GM23338 (cell line): Measurements from ENCODE around the gene CAPN1.

Experiments used
- EZH2 ChIP-seq: fragments of 200-600 bp; sonication (generic); IDR thresholded peaks from one replicate; pipeline ENCODE4 v1.8.0; 2017; ENCODE audit warnings: antibody characterized with exemption, mild to moderate bottlenecking, low read depth; ENCODE audit not compliant: unreplicated experiment
- JUNB ChIP-seq: IDR thresholded peaks from one replicate; pipeline ENCODE4 v1.6.1; 2016; ENCODE audit warnings: antibody characterized with exemption; ENCODE audit not compliant: unreplicated experiment
- POLR2AphosphoS5 ChIP-seq: IDR thresholded peaks from 2 replicates; pipeline ENCODE4 v1.6.1; 2016; ENCODE audit warnings: antibody characterized with exemption, low read depth
- ZNF114 ChIP-seq: fragments of 250-450 bp; sonication (Bioruptor Pico); IDR thresholded peaks from 2 replicates; pipeline ENCODE4 v1.5.0; 2020; ENCODE audit warnings: mild to moderate bottlenecking, moderate library complexity
- TF ChIP-seq, protein P1 (sequence below), 2 experiments: fragments of 200-600 bp in 1 of 2; sonication (generic) in 1 of 2; conservative IDR thresholded peaks; 2 replicates each; pipeline versions ENCODE4 v1.5.1 to v1.6.1; 2016 to 2017; ENCODE audit warnings: antibody characterized with exemption in 2 of 2, low read depth in 2 of 2, mild to moderate bottlenecking in 2 of 2, moderate library complexity in 1 of 2
- TF ChIP-seq, protein P2 (sequence below): IDR thresholded peaks from one replicate; pipeline ENCODE4 v1.6.1; 2018; ENCODE audit warnings: antibody characterized with exemption; ENCODE audit not compliant: unreplicated experiment

DNA sequence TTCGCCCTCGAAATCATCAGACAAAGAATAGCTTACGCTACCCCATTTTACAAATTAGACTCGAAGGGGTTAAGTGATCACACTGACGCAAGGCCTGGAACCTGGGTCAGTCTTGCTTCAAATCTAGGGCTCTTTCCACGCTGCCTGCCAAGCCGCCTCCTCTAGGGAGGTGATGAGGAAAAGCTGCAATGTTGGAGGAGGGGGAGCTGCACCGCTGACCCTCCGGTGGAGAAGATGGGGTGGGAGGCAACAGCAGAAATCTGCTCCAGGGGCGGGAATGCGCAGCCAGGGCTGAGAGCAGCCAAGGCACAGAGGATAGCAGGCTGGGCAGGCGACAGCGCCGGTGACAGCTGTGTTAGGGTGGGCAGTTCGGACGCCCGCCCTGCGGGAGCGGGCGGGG is 48.0 kb upstream of the CAPN1 start:
- TF ChIP-seq, protein P1, sequence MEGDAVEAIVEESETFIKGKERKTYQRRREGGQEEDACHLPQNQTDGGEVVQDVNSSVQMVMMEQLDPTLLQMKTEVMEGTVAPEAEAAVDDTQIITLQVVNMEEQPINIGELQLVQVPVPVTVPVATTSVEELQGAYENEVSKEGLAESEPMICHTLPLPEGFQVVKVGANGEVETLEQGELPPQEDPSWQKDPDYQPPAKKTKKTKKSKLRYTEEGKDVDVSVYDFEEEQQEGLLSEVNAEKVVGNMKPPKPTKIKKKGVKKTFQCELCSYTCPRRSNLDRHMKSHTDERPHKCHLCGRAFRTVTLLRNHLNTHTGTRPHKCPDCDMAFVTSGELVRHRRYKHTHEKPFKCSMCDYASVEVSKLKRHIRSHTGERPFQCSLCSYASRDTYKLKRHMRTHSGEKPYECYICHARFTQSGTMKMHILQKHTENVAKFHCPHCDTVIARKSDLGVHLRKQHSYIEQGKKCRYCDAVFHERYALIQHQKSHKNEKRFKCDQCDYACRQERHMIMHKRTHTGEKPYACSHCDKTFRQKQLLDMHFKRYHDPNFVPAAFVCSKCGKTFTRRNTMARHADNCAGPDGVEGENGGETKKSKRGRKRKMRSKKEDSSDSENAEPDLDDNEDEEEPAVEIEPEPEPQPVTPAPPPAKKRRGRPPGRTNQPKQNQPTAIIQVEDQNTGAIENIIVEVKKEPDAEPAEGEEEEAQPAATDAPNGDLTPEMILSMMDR (conservative IDR thresholded peaks at IDR 0.05; ENCODE audit: low read depth in 2 of 2) = no peak
- no peak for TF ChIP-seq POLR2AphosphoS5
- TF ChIP-seq, protein P2, sequence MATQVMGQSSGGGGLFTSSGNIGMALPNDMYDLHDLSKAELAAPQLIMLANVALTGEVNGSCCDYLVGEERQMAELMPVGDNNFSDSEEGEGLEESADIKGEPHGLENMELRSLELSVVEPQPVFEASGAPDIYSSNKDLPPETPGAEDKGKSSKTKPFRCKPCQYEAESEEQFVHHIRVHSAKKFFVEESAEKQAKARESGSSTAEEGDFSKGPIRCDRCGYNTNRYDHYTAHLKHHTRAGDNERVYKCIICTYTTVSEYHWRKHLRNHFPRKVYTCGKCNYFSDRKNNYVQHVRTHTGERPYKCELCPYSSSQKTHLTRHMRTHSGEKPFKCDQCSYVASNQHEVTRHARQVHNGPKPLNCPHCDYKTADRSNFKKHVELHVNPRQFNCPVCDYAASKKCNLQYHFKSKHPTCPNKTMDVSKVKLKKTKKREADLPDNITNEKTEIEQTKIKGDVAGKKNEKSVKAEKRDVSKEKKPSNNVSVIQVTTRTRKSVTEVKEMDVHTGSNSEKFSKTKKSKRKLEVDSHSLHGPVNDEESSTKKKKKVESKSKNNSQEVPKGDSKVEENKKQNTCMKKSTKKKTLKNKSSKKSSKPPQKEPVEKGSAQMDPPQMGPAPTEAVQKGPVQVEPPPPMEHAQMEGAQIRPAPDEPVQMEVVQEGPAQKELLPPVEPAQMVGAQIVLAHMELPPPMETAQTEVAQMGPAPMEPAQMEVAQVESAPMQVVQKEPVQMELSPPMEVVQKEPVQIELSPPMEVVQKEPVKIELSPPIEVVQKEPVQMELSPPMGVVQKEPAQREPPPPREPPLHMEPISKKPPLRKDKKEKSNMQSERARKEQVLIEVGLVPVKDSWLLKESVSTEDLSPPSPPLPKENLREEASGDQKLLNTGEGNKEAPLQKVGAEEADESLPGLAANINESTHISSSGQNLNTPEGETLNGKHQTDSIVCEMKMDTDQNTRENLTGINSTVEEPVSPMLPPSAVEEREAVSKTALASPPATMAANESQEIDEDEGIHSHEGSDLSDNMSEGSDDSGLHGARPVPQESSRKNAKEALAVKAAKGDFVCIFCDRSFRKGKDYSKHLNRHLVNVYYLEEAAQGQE = no peak
- TF ChIP-seq EZH2 = no peak
- TF ChIP-seq JUNB = no peak
- no peak for TF ChIP-seq ZNF114 (CRISPR knock-in tag)
